DMS53 treated with DMSO at 0.1 percent for 48 hours (cell line): ENCODE measurements around the gene IFI30.
A peak's percentile ranks its signal among the peaks of the same experiment; 100 is the strongest.

Source experiments
- DNase-seq: peaks from one replicate; lab custom pipeline; 2025; ENCODE audit not compliant: unreplicated experiment; lab: John Stamatoyannopoulos, UW

IFI30 gene

GRCh38 chr19:18173572-18174288 lies at the start of gene IFI30:
TSS of gene IFI30 (plus strand) at chr19:18173813. CDS start at chr19:18173842, 29 bp downstream.
- peak; percentile 59 for DNase-seq

GRCh38 chr19:18123819-18124218 lies 49.8 kb upstream of the IFI30 start:
- DNase-seq = no peak

- no peak for DNase-seq
Observed at GRCh38 chr19:18126097-18126496, 47.5 kb upstream of the IFI30 start.

GRCh38 chr19:18128044-18128443 lies 45.6 kb upstream of the IFI30 start:
- no peak for DNase-seq

GRCh38 chr19:18128805-18129204 lies 44.8 kb upstream of the IFI30 start:
- DNase-seq = no peak

- no peak for DNase-seq
Observed at GRCh38 chr19:18130523-18131242, 42.9 kb upstream of the IFI30 start.

GRCh38 chr19:18131841-18132596 lies 41.6 kb upstream of the IFI30 start:
- no peak for DNase-seq

GRCh38 chr19:18135712-18136584 lies 37.7 kb upstream of the IFI30 start:
- peak; percentile 69 for DNase-seq

GRCh38 chr19:18137242-18137641 lies 36.4 kb upstream of the IFI30 start:
- DNase-seq = no peak

- DNase-seq = no peak
Observed at GRCh38 chr19:18137657-18138339, 35.8 kb upstream of the IFI30 start.

- no peak for DNase-seq
Observed at GRCh38 chr19:18140473-18140872, 33.1 kb upstream of the IFI30 start.

GRCh38 chr19:18141031-18141430 lies 32.6 kb upstream of the IFI30 start:
- no peak for DNase-seq

- no peak for DNase-seq
Observed at GRCh38 chr19:18143902-18144301, 29.7 kb upstream of the IFI30 start.

GRCh38 chr19:18144361-18144760 lies 29.3 kb upstream of the IFI30 start:
- DNase-seq = no peak

- no peak for DNase-seq
Observed at GRCh38 chr19:18144906-18145305, 28.7 kb upstream of the IFI30 start.

- DNase-seq = no peak
Observed at GRCh38 chr19:18145391-18145999, 28.1 kb upstream of the IFI30 start.

- no peak for DNase-seq
Observed at GRCh38 chr19:18147396-18147795, 26.2 kb upstream of the IFI30 start.

GRCh38 chr19:18149596-18149975 lies 24.0 kb upstream of the IFI30 start:
- no peak for DNase-seq

- DNase-seq = no peak
Observed at GRCh38 chr19:18150776-18151624, 22.6 kb upstream of the IFI30 start.
